HPDE6-E6E7 (cell line): ENCODE results near the gene CDK5RAP2.

Experiments used
- DNase-seq: peaks from one replicate; pipeline ENCODE4 v3.0.0; 2011; ENCODE audit warnings: missing footprints; ENCODE audit errors: extremely low spot score

CDK5RAP2 gene

DNA sequence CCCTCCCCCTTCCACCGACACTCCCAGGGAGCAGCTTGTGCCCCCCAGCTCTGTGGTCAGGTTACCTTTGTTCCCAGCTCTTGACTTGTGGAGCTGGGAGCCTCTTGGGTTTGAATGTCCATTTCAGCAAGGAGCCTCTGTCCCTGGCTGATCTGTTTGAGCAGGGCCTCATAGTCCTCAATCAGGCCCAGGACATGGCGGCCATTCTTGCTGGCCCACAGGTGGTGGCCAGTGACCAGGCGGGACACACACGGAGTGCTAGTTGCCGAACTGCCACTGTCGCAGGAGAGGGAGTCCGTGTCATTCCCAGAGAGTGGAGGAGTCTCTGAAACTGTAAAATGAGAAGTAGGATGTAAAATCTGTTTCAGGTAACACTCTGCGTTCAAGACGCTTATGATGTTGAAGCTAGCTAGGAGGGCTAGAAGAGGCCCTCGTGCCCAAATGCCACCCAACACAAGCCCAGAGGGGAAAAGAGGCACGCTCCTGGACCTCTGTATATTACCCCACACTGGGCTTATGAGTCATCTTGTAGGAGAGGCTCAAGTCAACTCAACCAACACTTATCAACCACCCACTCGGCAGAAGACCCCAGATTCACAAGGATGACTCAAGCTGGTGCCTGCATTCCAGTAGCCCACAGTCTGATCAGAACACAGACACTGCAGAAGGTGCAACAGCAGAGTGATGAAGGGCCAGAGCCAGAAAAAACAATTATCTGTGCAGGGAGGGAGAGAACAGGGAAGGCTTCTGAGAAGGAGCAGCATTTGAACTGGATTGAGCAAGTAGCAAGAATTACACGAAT, 177.0 kb downstream of the CDK5RAP2 start:
- DNase-seq = no peak

- DNase-seq = no peak
Measured at GRCh38 chr9:120399940-120400339, 180.0 kb downstream of the CDK5RAP2 start.

DNA sequence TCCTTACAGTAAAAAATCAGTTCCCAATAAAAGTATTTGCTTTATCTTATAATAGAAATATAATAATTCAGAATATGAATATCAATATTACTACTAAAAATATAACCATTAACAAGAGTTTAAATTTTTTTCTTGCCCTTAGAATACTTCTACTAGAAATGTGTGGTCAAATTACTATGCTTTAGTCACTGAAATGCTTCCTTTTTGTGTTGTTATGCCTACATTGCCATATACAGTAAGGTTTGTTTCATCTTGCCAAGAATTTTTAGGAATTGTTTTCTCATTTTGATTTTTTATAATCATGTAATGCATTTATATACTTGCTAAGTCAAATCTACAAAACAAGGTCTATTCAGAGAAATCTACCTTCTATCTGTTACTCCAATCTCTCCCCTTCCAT, 181.7 kb downstream of the CDK5RAP2 start:
- no peak for DNase-seq

- no peak for DNase-seq
Measured at GRCh38 chr9:120397453-120397852, 182.5 kb downstream of the CDK5RAP2 start.

DNA sequence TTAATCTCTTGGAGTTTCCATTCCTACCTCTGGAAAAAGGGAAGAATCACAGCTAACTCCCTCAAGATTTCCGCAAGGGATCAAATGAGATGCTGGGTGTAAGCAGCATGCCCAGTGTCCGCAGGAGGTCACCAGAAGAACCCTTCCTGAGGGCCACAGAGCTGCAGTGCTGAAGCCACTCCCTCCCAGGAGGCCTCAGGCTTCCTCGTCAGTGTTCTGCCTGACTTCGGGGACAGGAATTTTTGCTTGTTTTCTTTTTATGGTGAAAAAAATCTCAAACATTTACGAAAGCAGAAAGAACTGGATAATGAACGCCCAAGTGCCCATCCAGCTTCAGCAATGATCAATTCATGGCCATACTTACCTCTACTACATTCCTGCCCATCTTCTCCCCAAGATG, 183.0 kb downstream of the CDK5RAP2 start:
- DNase-seq = no peak

- no peak for DNase-seq
Measured at GRCh38 chr9:120396418-120396817, 183.5 kb downstream of the CDK5RAP2 start.

- no peak for DNase-seq
Measured at GRCh38 chr9:120395376-120395775, 184.6 kb downstream of the CDK5RAP2 start.

- DNase-seq = no peak
Measured at GRCh38 chr9:120394058-120394669, 185.8 kb downstream of the CDK5RAP2 start.

DNA sequence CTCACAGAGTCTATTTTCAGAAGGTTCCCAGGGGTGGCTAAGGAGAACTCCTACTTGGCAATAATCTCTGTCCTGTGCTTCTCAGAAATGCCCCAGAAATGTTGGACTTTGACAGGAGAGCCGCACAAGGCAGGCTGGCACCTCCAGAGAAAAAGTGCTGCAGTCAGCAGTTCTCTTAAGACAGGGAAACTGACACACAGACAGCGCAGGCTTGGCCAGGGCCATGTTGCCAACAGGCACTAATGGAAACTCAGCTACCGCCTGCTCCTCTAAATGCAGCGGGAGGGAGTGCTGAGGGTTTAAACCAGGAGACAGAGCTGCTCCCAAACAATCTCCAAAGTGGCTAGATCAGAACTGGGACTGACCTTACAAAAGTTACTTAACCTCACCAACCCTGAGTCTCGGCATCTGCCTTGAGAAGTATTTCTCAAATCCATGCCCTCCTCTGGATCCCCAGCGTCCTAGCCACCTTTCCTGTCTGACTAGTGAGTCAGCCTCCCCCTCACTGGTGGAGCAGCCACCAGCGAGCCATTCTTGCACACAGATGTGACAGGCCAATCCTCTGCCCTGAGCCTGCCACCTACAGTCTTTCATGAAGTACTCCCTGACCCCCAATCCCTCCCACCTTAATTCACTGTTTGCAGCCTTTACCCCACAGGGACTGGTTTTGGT, 186.4 kb downstream of the CDK5RAP2 start:
- no peak for DNase-seq

GRCh38 chr9:120392711-120393110, 187.3 kb downstream of the CDK5RAP2 start:
- no peak for DNase-seq

GRCh38 chr9:120392245-120392644, 187.7 kb downstream of the CDK5RAP2 start:
- DNase-seq = no peak

GRCh38 chr9:120391691-120392090, 188.3 kb downstream of the CDK5RAP2 start:
- no peak for DNase-seq

- no peak for DNase-seq
Measured at GRCh38 chr9:120390637-120391190, 189.3 kb downstream of the CDK5RAP2 start.

DNA sequence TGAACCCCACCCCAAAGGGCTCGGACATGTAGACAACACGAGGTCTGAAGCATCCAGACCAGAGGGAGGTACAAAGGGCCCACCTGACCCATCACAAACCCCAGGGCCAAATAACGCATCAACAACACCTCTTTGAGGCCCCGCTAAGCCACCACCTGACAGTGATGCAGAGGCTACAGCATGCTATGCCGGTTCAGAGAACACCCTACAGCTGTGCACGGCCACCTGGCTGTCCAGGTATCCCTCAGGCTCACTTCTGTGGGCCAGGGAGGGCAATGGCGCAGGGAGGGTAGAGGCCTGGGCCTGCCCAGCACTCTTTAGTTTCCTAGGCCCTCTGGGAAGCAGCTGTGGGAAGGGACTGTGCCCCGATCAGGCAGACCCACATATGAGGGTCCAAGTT, 190.1 kb downstream of the CDK5RAP2 start:
- no peak for DNase-seq

- no peak for DNase-seq
Measured at GRCh38 chr9:120389300-120389699, 190.7 kb downstream of the CDK5RAP2 start.

DNA sequence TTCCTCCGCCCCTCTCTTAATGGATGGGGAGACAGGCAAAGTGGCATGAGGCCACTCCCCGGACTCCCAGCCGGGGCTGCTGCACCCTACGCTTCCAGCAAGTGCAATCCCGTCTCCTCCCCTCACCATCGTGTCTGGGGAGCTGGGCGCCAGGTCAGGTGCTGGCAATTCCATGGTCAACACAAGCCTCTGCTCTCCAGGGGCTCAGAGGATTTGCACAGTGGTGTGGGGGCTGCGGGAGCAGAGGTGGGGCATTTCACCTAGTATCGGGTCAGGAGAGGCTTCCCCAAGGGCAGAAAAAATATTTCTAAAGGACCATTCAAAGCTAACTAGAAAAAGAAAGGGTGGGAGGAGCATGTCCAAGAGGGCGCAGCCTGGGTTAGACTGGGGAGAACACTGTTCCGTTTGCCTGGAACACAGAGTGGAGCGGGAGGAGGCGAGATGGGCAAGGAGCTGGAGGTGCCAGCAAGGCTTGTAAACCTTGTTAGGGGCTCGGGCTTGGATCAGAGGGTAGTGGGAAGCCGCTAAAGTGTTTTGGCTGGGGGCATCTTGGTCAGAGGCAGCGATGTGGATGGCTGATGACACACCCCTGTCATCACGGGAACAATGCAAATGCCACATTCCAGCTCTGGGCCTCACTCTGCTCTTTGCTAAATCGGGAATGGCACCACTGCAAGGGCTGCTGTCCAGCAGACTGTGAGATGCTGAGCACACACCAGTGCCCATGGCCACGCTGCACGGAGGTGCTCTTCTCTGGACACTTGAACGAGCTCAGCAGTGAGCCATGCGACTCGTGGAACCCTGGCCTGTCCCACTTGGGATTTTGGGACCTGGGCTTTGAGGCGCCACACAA, 191.7 kb downstream of the CDK5RAP2 start:
- DNase-seq = no peak

- DNase-seq = no peak
Measured at GRCh38 chr9:120387257-120388002, 192.5 kb downstream of the CDK5RAP2 start.

DNA sequence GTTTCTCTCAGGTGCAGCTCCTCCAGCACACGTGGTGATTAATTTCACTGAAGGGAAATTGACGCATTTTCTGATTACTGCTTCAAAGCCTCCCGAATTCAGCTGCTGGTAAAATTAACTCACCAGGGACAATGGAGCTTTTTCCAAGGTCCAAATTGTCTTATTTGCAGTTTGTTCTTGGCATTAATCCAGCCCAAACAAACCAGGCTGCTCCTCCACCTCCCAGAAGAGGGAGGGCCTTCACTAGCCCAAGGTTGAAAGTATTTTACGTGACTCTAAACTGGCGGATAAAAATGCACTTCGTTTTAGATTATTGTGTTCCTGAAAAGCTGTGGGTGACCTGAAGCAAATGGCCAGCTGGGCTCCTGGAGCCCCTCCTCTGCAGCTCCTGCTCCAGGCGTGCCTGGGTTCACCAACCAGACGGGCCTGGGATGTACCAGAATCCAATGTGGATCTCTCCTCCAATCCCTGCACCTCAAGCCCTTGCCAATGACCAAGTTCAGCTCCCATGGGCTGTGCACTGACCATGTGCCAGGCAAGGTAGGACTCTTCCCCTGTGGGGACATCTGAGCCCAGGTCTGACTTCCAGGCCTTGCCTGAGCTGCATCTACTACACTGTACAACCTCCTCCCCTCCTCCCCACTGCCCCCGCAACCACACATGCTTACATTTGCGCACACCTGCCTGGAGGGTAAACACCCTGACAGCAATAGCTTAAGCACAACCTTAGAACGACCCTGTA, 193.4 kb downstream of the CDK5RAP2 start:
- no peak for DNase-seq

DNA sequence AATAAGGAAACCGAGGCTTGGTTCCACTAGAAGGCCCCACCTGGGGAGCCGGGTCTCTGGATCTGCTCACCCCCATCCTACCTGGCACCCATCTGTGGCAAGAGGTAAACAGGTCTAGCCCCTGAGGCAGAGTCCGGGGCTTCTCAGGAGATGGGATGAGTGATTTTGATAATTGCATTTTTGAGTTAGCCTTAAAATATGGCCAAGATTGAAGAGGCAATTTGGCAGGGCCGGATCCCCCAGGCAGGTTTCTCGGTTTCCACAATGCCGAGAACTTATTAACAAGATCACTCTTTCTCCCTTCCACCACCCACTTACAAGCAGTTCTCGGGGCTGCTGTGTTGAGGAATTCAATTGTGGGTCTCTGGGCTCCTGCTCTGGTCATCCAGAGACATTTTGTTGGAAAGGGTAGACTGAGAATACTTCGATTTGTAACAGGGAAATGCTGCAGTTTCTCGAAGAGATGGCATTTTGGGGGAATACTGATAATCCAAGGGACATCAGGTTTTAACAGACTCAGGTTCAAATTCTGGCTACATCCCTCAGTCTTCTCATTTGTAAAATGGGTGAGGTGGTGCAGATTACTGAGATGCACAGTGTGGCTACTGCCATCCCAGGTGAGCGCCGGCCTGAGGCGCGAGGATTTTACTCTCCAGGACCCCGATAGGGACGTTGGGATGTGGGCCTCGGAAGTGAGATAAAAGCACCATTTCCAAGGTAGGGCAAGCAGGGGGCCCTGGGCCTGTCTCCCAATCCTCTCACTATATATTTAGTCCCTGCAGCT, 194.2 kb downstream of the CDK5RAP2 start:
- no peak for DNase-seq

DNA sequence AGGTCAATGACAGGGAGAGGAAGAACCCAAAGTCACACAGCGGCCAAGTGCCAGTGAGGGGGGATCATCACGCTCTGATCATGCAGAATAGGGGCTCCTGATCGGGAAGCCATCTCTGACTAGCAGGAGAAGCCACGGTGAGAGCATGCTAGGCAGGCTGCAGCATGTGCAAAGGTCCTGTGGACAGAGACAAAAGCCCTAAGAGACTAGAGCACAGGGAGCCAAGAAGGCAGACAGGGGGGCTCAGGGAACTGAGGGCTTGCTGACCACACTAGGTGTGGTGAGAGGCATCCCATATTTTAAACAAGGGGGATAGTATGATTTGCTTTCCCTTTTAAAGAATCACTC, 195.1 kb downstream of the CDK5RAP2 start:
- DNase-seq = no peak
